SK-N-SH treated with all-trans-retinoic acid at 6 μM for 48 hours (cell line): Measurements from ENCODE around the gene SESN3.

Source experiments
- ATAC-seq: fragments of 200-7000 bp; cut with Tn5 transposase; 3 replicates; pipeline ENCODE4 v1.9.1; 2020; ENCODE audit warnings: mild to moderate bottlenecking, moderate library complexity
- ARNTL ChIP-seq: fragments of 450-650 bp; formaldehyde crosslinking; IDR thresholded peaks from 2 replicates; pipeline ENCODE4 v1.5.0; 2020; ENCODE audit warnings: low read depth, mild to moderate bottlenecking, moderate library complexity, borderline replicate concordance
- BACH2 ChIP-seq: fragments of 250-450 bp; sonication (Bioruptor Pico); IDR thresholded peaks from 2 replicates; pipeline ENCODE4 v1.9.0; 2021; ENCODE audit warnings: mild to moderate bottlenecking, borderline replicate concordance
- CSDC2 ChIP-seq: fragments of 250-450 bp; sonication (Bioruptor Pico); IDR thresholded peaks from 2 replicates; pipeline ENCODE4 v1.5.0; 2020; ENCODE audit warnings: mild to moderate bottlenecking, moderate library complexity
- CSRNP3 ChIP-seq: fragments of 250-450 bp; sonication (Bioruptor Pico); IDR thresholded peaks from 2 replicates; pipeline ENCODE4 v1.5.1; 2021; ENCODE audit warnings: mild to moderate bottlenecking, moderate library complexity
- ESRRG ChIP-seq: fragments of 250-450 bp; sonication (Bioruptor Pico); IDR thresholded peaks from 2 replicates; pipeline ENCODE4 v1.6.1; 2021; ENCODE audit warnings: mild to moderate bottlenecking
- GLIS3 ChIP-seq: fragments of 250-450 bp; sonication (Bioruptor Pico); IDR thresholded peaks from 2 replicates; pipeline ENCODE4 v1.5.0; 2020; ENCODE audit warnings: mild to moderate bottlenecking, moderate library complexity
- ISL1 ChIP-seq: fragments of 250-450 bp; sonication (Bioruptor Pico); IDR thresholded peaks from 2 replicates; pipeline ENCODE4 v2.1.2; 2022; ENCODE audit warnings: mild to moderate bottlenecking, moderate library complexity
- OSR1 ChIP-seq: fragments of 250-450 bp; sonication (Bioruptor Pico); IDR thresholded peaks from 2 replicates; pipeline ENCODE4 v1.8.0; 2022; ENCODE audit warnings: moderate library complexity, mild to moderate bottlenecking, inconsistent platforms
- POU6F1 ChIP-seq: fragments of 250-450 bp; sonication (Bioruptor Pico); IDR thresholded peaks from 2 replicates; pipeline ENCODE4 v1.8.0; 2021; ENCODE audit warnings: low read depth, mild to moderate bottlenecking, moderate library complexity, borderline replicate concordance
- PPARA ChIP-seq: fragments of 250-450 bp; sonication (Bioruptor Pico); IDR thresholded peaks from 2 replicates; pipeline ENCODE4 v1.5.0; 2020; ENCODE audit warnings: mild to moderate bottlenecking, borderline replicate concordance
- RARB ChIP-seq: fragments of 250-450 bp; sonication (Bioruptor Pico); IDR thresholded peaks from 2 replicates; pipeline ENCODE4 v1.8.0; 2021; ENCODE audit warnings: mild to moderate bottlenecking, moderate library complexity
- SNAI2 ChIP-seq: fragments of 250-450 bp; sonication (Bioruptor Pico); IDR thresholded peaks from 2 replicates; pipeline ENCODE4 v1.5.0; 2020; ENCODE audit warnings: mild to moderate bottlenecking, moderate library complexity
- TCF4 ChIP-seq: fragments of 250-450 bp; sonication (Bioruptor Pico); IDR thresholded peaks from 2 replicates; pipeline ENCODE4 v1.8.0; 2021; ENCODE audit warnings: mild to moderate bottlenecking, moderate library complexity, borderline replicate concordance
- TOX ChIP-seq: fragments of 250-450 bp; sonication (Bioruptor Pico); IDR thresholded peaks from 2 replicates; pipeline ENCODE4 v1.8.0; 2021; ENCODE audit warnings: mild to moderate bottlenecking, moderate library complexity, borderline replicate concordance
- TSHZ2 ChIP-seq: fragments of 250-450 bp; sonication (Bioruptor Pico); IDR thresholded peaks from 2 replicates; pipeline ENCODE4 v1.5.0; 2020; ENCODE audit warnings: mild to moderate bottlenecking, moderate library complexity
- ZC3H10 ChIP-seq: fragments of 250-450 bp; sonication (Bioruptor Pico); IDR thresholded peaks from 2 replicates; pipeline ENCODE4 v1.5.1; 2021; ENCODE audit warnings: mild to moderate bottlenecking, moderate library complexity
- ZFP3 ChIP-seq: fragments of 250-450 bp; sonication (Bioruptor Pico); IDR thresholded peaks from 2 replicates; pipeline ENCODE4 v1.5.0; 2020; ENCODE audit warnings: mild to moderate bottlenecking, moderate library complexity
- ZFP30 ChIP-seq: fragments of 450-650 bp; formaldehyde crosslinking; IDR thresholded peaks from 2 replicates; pipeline ENCODE4 v1.5.0; 2022; ENCODE audit warnings: mild to moderate bottlenecking, moderate library complexity
- ZNF565 ChIP-seq: fragments of 450-650 bp; formaldehyde crosslinking; conservative IDR thresholded peaks from 2 replicates; pipeline ENCODE4 v1.5.0; 2020; ENCODE audit warnings: low read depth, mild to moderate bottlenecking, moderate library complexity
- ZNF70 ChIP-seq: fragments of 450-650 bp; formaldehyde crosslinking; IDR thresholded peaks from 2 replicates; pipeline ENCODE4 v1.5.0; 2020; ENCODE audit warnings: mild to moderate bottlenecking, moderate library complexity
- ZNF8 ChIP-seq: fragments of 450-650 bp; formaldehyde crosslinking; IDR thresholded peaks from 2 replicates; pipeline ENCODE4 v1.5.0; 2020; ENCODE audit warnings: mild to moderate bottlenecking, moderate library complexity
- TF ChIP-seq, protein P1 (sequence below): fragments of 250-450 bp; sonication (Bioruptor Pico); IDR thresholded peaks from 2 replicates; pipeline ENCODE4 v1.8.0; 2020; ENCODE audit warnings: mild to moderate bottlenecking, moderate library complexity, borderline replicate concordance
- TF ChIP-seq, protein P2 (sequence below): fragments of 250-450 bp; sonication (Bioruptor Pico); IDR thresholded peaks from 2 replicates; pipeline ENCODE4 v1.5.1; 2020; ENCODE audit warnings: low read depth, mild to moderate bottlenecking, moderate library complexity

Gene SESN3

GRCh38 chr11:95248666-95249467 lies 17.9 kb upstream of the SESN3 start:
- TF ChIP-seq ISL1 (CRISPR knock-in tag) (no peak), OSR1 (CRISPR knock-in tag) (no peak), SNAI2 (CRISPR knock-in tag) (no peak), POU6F1 (CRISPR knock-in tag) (no peak), ZFP30 (CRISPR knock-in tag) (no peak), CSDC2 (CRISPR knock-in tag) (no peak), BACH2 (no peak), ZNF70 (CRISPR knock-in tag) (no peak), ZNF565 (no peak), TCF4 (no peak), PPARA (no peak), ARNTL (CRISPR knock-in tag) (no peak)
- TF ChIP-seq, protein P1, sequence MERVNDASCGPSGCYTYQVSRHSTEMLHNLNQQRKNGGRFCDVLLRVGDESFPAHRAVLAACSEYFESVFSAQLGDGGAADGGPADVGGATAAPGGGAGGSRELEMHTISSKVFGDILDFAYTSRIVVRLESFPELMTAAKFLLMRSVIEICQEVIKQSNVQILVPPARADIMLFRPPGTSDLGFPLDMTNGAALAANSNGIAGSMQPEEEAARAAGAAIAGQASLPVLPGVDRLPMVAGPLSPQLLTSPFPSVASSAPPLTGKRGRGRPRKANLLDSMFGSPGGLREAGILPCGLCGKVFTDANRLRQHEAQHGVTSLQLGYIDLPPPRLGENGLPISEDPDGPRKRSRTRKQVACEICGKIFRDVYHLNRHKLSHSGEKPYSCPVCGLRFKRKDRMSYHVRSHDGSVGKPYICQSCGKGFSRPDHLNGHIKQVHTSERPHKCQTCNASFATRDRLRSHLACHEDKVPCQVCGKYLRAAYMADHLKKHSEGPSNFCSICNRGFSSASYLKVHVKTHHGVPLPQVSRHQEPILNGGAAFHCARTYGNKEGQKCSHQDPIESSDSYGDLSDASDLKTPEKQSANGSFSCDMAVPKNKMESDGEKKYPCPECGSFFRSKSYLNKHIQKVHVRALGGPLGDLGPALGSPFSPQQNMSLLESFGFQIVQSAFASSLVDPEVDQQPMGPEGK, result no peak
- ATAC-seq, result no peak

- no peak for TF ChIP-seq ZC3H10 (CRISPR knock-in tag)
- no peak for TF ChIP-seq TCF4
- TF ChIP-seq BACH2, result no peak
- no peak for TF ChIP-seq ARNTL (CRISPR knock-in tag)
- TF ChIP-seq GLIS3 (CRISPR knock-in tag), result no peak
- TF ChIP-seq RARB (CRISPR knock-in tag), result no peak
- TF ChIP-seq, protein P1, result no peak
- no peak for TF ChIP-seq ZNF565
- TF ChIP-seq ZNF70 (CRISPR knock-in tag), result no peak
- no peak for TF ChIP-seq TSHZ2 (CRISPR knock-in tag)
- no peak for TF ChIP-seq SNAI2 (CRISPR knock-in tag)
- no peak for TF ChIP-seq POU6F1 (CRISPR knock-in tag)
- TF ChIP-seq ZNF8, result no peak
- no peak for TF ChIP-seq PPARA
- no peak for TF ChIP-seq CSRNP3
- no peak for TF ChIP-seq TOX (CRISPR knock-in tag)
- TF ChIP-seq ESRRG (CRISPR knock-in tag), result no peak
- TF ChIP-seq ZFP30 (CRISPR knock-in tag), result no peak
- TF ChIP-seq, protein P2, sequence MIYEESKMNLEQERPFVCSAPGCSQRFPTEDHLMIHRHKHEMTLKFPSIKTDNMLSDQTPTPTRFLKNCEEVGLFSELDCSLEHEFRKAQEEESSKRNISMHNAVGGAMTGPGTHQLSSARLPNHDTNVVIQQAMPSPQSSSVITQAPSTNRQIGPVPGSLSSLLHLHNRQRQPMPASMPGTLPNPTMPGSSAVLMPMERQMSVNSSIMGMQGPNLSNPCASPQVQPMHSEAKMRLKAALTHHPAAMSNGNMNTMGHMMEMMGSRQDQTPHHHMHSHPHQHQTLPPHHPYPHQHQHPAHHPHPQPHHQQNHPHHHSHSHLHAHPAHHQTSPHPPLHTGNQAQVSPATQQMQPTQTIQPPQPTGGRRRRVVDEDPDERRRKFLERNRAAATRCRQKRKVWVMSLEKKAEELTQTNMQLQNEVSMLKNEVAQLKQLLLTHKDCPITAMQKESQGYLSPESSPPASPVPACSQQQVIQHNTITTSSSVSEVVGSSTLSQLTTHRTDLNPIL (CRISPR knock-in tag), result no peak
- no peak for TF ChIP-seq ZFP3 (CRISPR knock-in tag)
- ATAC-seq, result no peak
Observed at GRCh38 chr11:95247883-95248282, 16.9 kb upstream of the SESN3 start.
